ENCODE measurements around the gene ANLN.

ANLN gene

GRCh38 chr7:36395171-36395894 is 5.7 kb downstream of the ANLN start:
- no peak overlapping the region for H3K4me3 ChIP-seq (ENCODE audit: insufficient read depth in 1 of 2, low read depth in 1 of 2, low read length in 2 of 2)
- no peak overlapping the region for H4K8ac ChIP-seq (ENCODE audit: low read length)
- H3K27ac ChIP-seq (ENCODE audit: low read length, poor library complexity, severe bottlenecking): peak overlapping the region; percentile 60
- H2BK12ac ChIP-seq (ENCODE audit: low read length in 2 of 2): peak overlapping the region in 1 of 2 experiments; percentile 83
- H3K4me1 ChIP-seq (ENCODE audit: control insufficient read depth, insufficient read depth, low read depth, low read length): peaks cover 5% of the 10 kb centered on the region
- H3K18ac ChIP-seq (ENCODE audit: low read depth in 1 of 2, low read length in 2 of 2): peak overlapping the region in 1 of 2 experiments; percentile 73
- peaks cover 0 to 4% of the 10 kb centered on the region in 2 experiments for H3K36me3 ChIP-seq (ENCODE audit: control insufficient read depth in 1 of 2, insufficient read depth in 2 of 2, low read depth in 1 of 2, low read length in 2 of 2)
- H3K79me1 ChIP-seq (replicated peaks; ENCODE audit: low read length, poor library complexity, severe bottlenecking): peaks cover 3% of the 10 kb centered on the region
- H2BK120ac ChIP-seq (ENCODE audit: low read depth, low read length): no peak overlapping the region
- DNase-seq: no peak
- no peak overlapping the region for H3K9ac ChIP-seq (ENCODE audit: low read length)
- peak overlapping the region in 1 of 2 experiments; percentile 92 for H3K4ac ChIP-seq (ENCODE audit: low read depth in 1 of 2, low read length in 2 of 2)
- no peak overlapping the region for H2AFZ ChIP-seq (ENCODE audit: low read depth, low read length)
- H3K27me3 ChIP-seq (ENCODE audit: control insufficient read depth in 1 of 2, insufficient read depth in 1 of 2, low read length in 2 of 2): no peaks in the 10 kb centered on the region
- WGBS: 100% methylated on average over 1 of the region's 1 CpG
- no peak overlapping the region for H2BK5ac ChIP-seq (ENCODE audit: low read depth, low read length, poor library complexity, severe bottlenecking)
- no peak overlapping the region for H3K4me2 ChIP-seq (ENCODE audit: low read length, poor library complexity, severe bottlenecking)
- peak overlapping the region in 1 of 2 experiments; percentile 72 for H3K23ac ChIP-seq (ENCODE audit: low read length in 2 of 2)
- H4K91ac ChIP-seq (ENCODE audit: low read length): no peak overlapping the region
- H3K9me3 ChIP-seq (ENCODE audit: control insufficient read depth, low read length): peaks cover 5% of the 10 kb centered on the region
- H3K14ac ChIP-seq (ENCODE audit: low read length in 2 of 2): no peak overlapping the region
- H2BK15ac ChIP-seq (ENCODE audit: low read depth, poor library complexity, severe bottlenecking): no peak overlapping the region
- H2AK5ac ChIP-seq (ENCODE audit: low read length, severe bottlenecking): peak overlapping the region; percentile 73

DNA sequence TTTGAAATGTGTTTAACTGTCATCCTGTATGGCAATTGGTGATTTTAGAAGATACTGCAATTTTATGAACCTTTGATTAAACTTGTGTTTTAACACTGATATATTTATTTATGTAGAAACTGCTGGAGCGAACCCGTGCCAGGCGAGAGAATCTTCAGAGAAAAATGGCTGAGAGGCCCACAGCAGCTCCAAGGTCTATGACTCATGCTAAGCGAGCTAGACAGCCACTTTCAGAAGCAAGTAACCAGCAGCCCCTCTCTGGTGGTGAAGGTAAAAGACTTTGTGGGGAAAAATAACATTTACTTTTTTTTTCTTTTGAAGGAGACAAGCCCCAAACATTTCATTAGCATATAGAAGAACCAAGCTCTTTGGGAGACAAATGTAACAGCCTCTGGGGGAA is 6.5 kb downstream of the ANLN start:
- H3K23ac ChIP-seq (ENCODE audit: low read length in 2 of 2): no peak overlapping the region
- no peak overlapping the region for H3K14ac ChIP-seq (ENCODE audit: low read length in 2 of 2)
- H2AK5ac ChIP-seq (ENCODE audit: low read length, severe bottlenecking): no peak overlapping the region
- WGBS: 44% methylated on average over 4 of the region's 4 CpGs
- H2BK15ac ChIP-seq (ENCODE audit: low read depth, poor library complexity, severe bottlenecking): no peak overlapping the region
- no peak overlapping the region for H2BK120ac ChIP-seq (ENCODE audit: low read depth, low read length)
- H3K18ac ChIP-seq (ENCODE audit: low read depth in 1 of 2, low read length in 2 of 2): no peak overlapping the region
- H2AFZ ChIP-seq (ENCODE audit: low read depth, low read length): no peak overlapping the region
- H4K8ac ChIP-seq (ENCODE audit: low read length): no peak overlapping the region
- H3K27ac ChIP-seq (ENCODE audit: low read length, poor library complexity, severe bottlenecking): peak overlapping the region; percentile 58
- H4K91ac ChIP-seq (ENCODE audit: low read length): no peak overlapping the region
- H3K4ac ChIP-seq (ENCODE audit: low read depth in 1 of 2, low read length in 2 of 2): no peak overlapping the region
- no peak overlapping the region for H2BK12ac ChIP-seq (ENCODE audit: low read length in 2 of 2)
- no peak overlapping the region for H2BK5ac ChIP-seq (ENCODE audit: low read depth, low read length, poor library complexity, severe bottlenecking)
- H3K79me1 ChIP-seq (replicated peaks; ENCODE audit: low read length, poor library complexity, severe bottlenecking): peaks cover 4% of the 10 kb centered on the region
- H3K27me3 ChIP-seq (ENCODE audit: control insufficient read depth in 1 of 2, insufficient read depth in 1 of 2, low read length in 2 of 2): no peaks in the 10 kb centered on the region
- H3K4me3 ChIP-seq (ENCODE audit: insufficient read depth in 1 of 2, low read depth in 1 of 2, low read length in 2 of 2): no peak overlapping the region
- peaks cover 3 to 4% of the 10 kb centered on the region in 2 experiments for H3K36me3 ChIP-seq (ENCODE audit: control insufficient read depth in 1 of 2, insufficient read depth in 2 of 2, low read depth in 1 of 2, low read length in 2 of 2)
- no peak overlapping the region for H3K9ac ChIP-seq (ENCODE audit: low read length)
- peak; percentile 85 for DNase-seq
- peaks cover 5% of the 10 kb centered on the region for H3K4me1 ChIP-seq (ENCODE audit: control insufficient read depth, insufficient read depth, low read depth, low read length)
- peaks cover 5% of the 10 kb centered on the region for H3K9me3 ChIP-seq (ENCODE audit: control insufficient read depth, low read length)
- H3K4me2 ChIP-seq (ENCODE audit: low read length, poor library complexity, severe bottlenecking): no peak overlapping the region

GRCh38 chr7:36400036-36400435 is 10.4 kb downstream of the ANLN start:
- peaks cover 17% of the 10 kb centered on the region for H3K79me1 ChIP-seq (replicated peaks; ENCODE audit: low read length, poor library complexity, severe bottlenecking)
- H3K4me2 ChIP-seq (ENCODE audit: low read length, poor library complexity, severe bottlenecking): no peak overlapping the region
- H2AK5ac ChIP-seq (ENCODE audit: low read length, severe bottlenecking): no peak overlapping the region
- DNase-seq: no peak
- WGBS: 100% methylated on average over 3 of the region's 3 CpGs
- no peak overlapping the region for H2BK12ac ChIP-seq (ENCODE audit: low read length in 2 of 2)
- no peak overlapping the region for H4K91ac ChIP-seq (ENCODE audit: low read length)
- no peak overlapping the region for H2BK5ac ChIP-seq (ENCODE audit: low read depth, low read length, poor library complexity, severe bottlenecking)
- no peak overlapping the region for H3K23ac ChIP-seq (ENCODE audit: low read length in 2 of 2)
- no peaks in the 10 kb centered on the region for H3K27me3 ChIP-seq (ENCODE audit: control insufficient read depth in 1 of 2, insufficient read depth in 1 of 2, low read length in 2 of 2)
- no peak overlapping the region for H3K4me3 ChIP-seq (ENCODE audit: insufficient read depth in 1 of 2, low read depth in 1 of 2, low read length in 2 of 2)
- H2AFZ ChIP-seq (ENCODE audit: low read depth, low read length): no peak overlapping the region
- H3K36me3 ChIP-seq (ENCODE audit: control insufficient read depth in 1 of 2, insufficient read depth in 2 of 2, low read depth in 1 of 2, low read length in 2 of 2): peaks cover 3 to 4% of the 10 kb centered on the region in 2 experiments
- H3K9me3 ChIP-seq (ENCODE audit: control insufficient read depth, low read length): peaks cover 5% of the 10 kb centered on the region
- peaks cover 1% of the 10 kb centered on the region for H3K4me1 ChIP-seq (ENCODE audit: control insufficient read depth, insufficient read depth, low read depth, low read length)
- H2BK120ac ChIP-seq (ENCODE audit: low read depth, low read length): no peak overlapping the region
- H3K27ac ChIP-seq (ENCODE audit: low read length, poor library complexity, severe bottlenecking): no peak overlapping the region
- H3K14ac ChIP-seq (ENCODE audit: low read length in 2 of 2): no peak overlapping the region
- H3K4ac ChIP-seq (ENCODE audit: low read depth in 1 of 2, low read length in 2 of 2): no peak overlapping the region
- H4K8ac ChIP-seq (ENCODE audit: low read length): no peak overlapping the region
- H2BK15ac ChIP-seq (ENCODE audit: low read depth, poor library complexity, severe bottlenecking): no peak overlapping the region
- no peak overlapping the region for H3K9ac ChIP-seq (ENCODE audit: low read length)
- no peak overlapping the region for H3K18ac ChIP-seq (ENCODE audit: low read depth in 1 of 2, low read length in 2 of 2)

DNA sequence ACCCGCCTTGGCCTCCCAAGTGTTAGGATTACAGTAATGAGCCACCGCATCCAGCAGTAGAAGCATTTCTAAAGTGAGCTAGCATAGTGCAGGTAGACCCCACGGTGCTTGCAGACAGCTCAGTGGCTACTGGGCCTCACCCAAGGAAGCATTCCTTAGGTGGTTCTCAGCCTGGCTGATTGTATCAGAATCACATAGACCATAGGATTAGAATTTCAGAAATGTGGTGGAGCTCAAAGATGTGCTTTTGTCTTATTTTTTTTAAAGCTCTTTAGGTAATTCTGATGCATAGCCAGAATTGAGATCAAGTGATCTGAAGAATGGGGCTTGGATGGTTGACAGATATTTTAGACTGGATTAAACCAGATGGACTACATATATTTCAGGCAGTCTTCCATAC is 10.9 kb downstream of the ANLN start:
- peak overlapping the region in 1 of 2 experiments; percentile 19 for H2BK12ac ChIP-seq (ENCODE audit: low read length in 2 of 2)
- no peak overlapping the region for H3K4me3 ChIP-seq (ENCODE audit: insufficient read depth in 1 of 2, low read depth in 1 of 2, low read length in 2 of 2)
- no peak overlapping the region for H3K4me2 ChIP-seq (ENCODE audit: low read length, poor library complexity, severe bottlenecking)
- H2BK120ac ChIP-seq (ENCODE audit: low read depth, low read length): no peak overlapping the region
- no peak overlapping the region for H4K91ac ChIP-seq (ENCODE audit: low read length)
- no peak overlapping the region for H3K9ac ChIP-seq (ENCODE audit: low read length)
- 98% methylated on average over 3 of the region's 3 CpGs for WGBS
- H3K9me3 ChIP-seq (ENCODE audit: control insufficient read depth, low read length): peaks cover 2% of the 10 kb centered on the region
- H3K23ac ChIP-seq (ENCODE audit: low read length in 2 of 2): no peak overlapping the region
- peaks cover 17% of the 10 kb centered on the region for H3K79me1 ChIP-seq (replicated peaks; ENCODE audit: low read length, poor library complexity, severe bottlenecking)
- no peak overlapping the region for H2AK5ac ChIP-seq (ENCODE audit: low read length, severe bottlenecking)
- peaks cover 3 to 4% of the 10 kb centered on the region in 2 experiments for H3K36me3 ChIP-seq (ENCODE audit: control insufficient read depth in 1 of 2, insufficient read depth in 2 of 2, low read depth in 1 of 2, low read length in 2 of 2)
- no peak for DNase-seq
- no peak overlapping the region for H2BK5ac ChIP-seq (ENCODE audit: low read depth, low read length, poor library complexity, severe bottlenecking)
- H3K4ac ChIP-seq (ENCODE audit: low read depth in 1 of 2, low read length in 2 of 2): no peak overlapping the region
- no peak overlapping the region for H3K27ac ChIP-seq (ENCODE audit: low read length, poor library complexity, severe bottlenecking)
- H3K27me3 ChIP-seq (ENCODE audit: control insufficient read depth in 1 of 2, insufficient read depth in 1 of 2, low read length in 2 of 2): no peaks in the 10 kb centered on the region
- H3K4me1 ChIP-seq (ENCODE audit: control insufficient read depth, insufficient read depth, low read depth, low read length): peaks cover 1% of the 10 kb centered on the region
- H2BK15ac ChIP-seq (ENCODE audit: low read depth, poor library complexity, severe bottlenecking): no peak overlapping the region
- no peak overlapping the region for H2AFZ ChIP-seq (ENCODE audit: low read depth, low read length)
- no peak overlapping the region for H3K14ac ChIP-seq (ENCODE audit: low read length in 2 of 2)
- no peak overlapping the region for H4K8ac ChIP-seq (ENCODE audit: low read length)
- H3K18ac ChIP-seq (ENCODE audit: low read depth in 1 of 2, low read length in 2 of 2): no peak overlapping the region

Data from mesenchymal stem cell (in vitro differentiated cells and primary cell).